ENCODE data around the gene KDM5B.

GRCh38 chr1:202710070-202711045, 97.9 kb downstream of the KDM5B start, which contains the start of gene SYT2:
- TF ChIP-seq MAX (IDR thresholded peaks at IDR 0.05) (peak; percentile 88), BACH1 (IDR thresholded peaks at IDR 0.05; ENCODE audit: low read length) (0 out of 2 replicates have a peak, but pooled peaks have one; percentile 5), EP300 (IDR thresholded peaks at IDR 0.05; ENCODE audit: borderline replicate concordance in 1 of 2, low read depth in 2 of 2, low read length in 2 of 2) (no peak), POLR2A (IDR thresholded peaks at IDR 0.05; ENCODE audit: control extremely low read depth in 1 of 2, low read depth in 2 of 2, low read length in 2 of 2) (no peak), RFX5 (IDR thresholded peaks at IDR 0.05; ENCODE audit: borderline replicate concordance, low read depth, low read length) (no peak), CTCF (IDR thresholded peaks at IDR 0.05; ENCODE audit: control extremely low read depth in 1 of 3, insufficient read depth in 1 of 3, low read depth in 1 of 3, low read length in 3 of 3) (no peak), SIRT6 (IDR thresholded peaks at IDR 0.05; ENCODE audit: low read length) (no peak), KDM1A (IDR thresholded peaks at IDR 0.05; ENCODE audit: borderline replicate concordance, low read length) (no peak)

All from H1 (cell line).